ENCODE measurements around the gene RHOXF1.
"Not testable (repeated sequence)": the region's sequence is repeated elsewhere in the genome, so short reads cannot be mapped to it uniquely, and the experiment has no call there.

Gene RHOXF1

GRCh38 chrX:120115438-120115963 lies at the start of gene RHOXF1:
TSS of gene RHOXF1 (minus strand) at chrX:120115913. CDS start at chrX:120115862, 51 bp downstream.
- no peak within 1 kb of the TSS for H3K27ac ChIP-seq
- no peak for TF ChIP-seq ZFX (IDR thresholded peaks at IDR 0.05)
- TF ChIP-seq CTCF (conservative IDR thresholded peaks at IDR 0.05), result no peak

GRCh38 chrX:120159086-120159485 lies 43.4 kb upstream of the RHOXF1 start:
- H3K27ac ChIP-seq, result not testable (repeated sequence)

- H3K27ac ChIP-seq, result not testable (repeated sequence)
These were observed 42.6 kb upstream of the RHOXF1 start, which contains the start of gene RHOXF2 for GRCh38 chrX:120158313-120158712. TSS of gene RHOXF2 (plus strand) at chrX:120158613. CDS start at chrX:120158751, 138 bp downstream.

- not testable (repeated sequence) for H3K27ac ChIP-seq
These were observed 34.5 kb upstream of the RHOXF1 start for GRCh38 chrX:120150109-120150744.

- TF ChIP-seq CTCF (conservative IDR thresholded peaks at IDR 0.05) (no peak), ZFX (IDR thresholded peaks at IDR 0.05) (no peak)
- H3K27ac ChIP-seq, result no peak overlapping the region
These were observed 31.8 kb upstream of the RHOXF1 start for GRCh38 chrX:120147537-120147936.

GRCh38 chrX:120146323-120146722 lies 30.6 kb upstream of the RHOXF1 start:
- not testable (repeated sequence) for H3K27ac ChIP-seq

GRCh38 chrX:120145295-120145925 lies 29.7 kb upstream of the RHOXF1 start:
- TF ChIP-seq ZFX (IDR thresholded peaks at IDR 0.05) (no peak), CTCF (conservative IDR thresholded peaks at IDR 0.05) (no peak)
- no peak overlapping the region for H3K27ac ChIP-seq

- H3K27ac ChIP-seq, result no peak overlapping the region
- TF ChIP-seq CTCF (conservative IDR thresholded peaks at IDR 0.05) (no peak), ZFX (IDR thresholded peaks at IDR 0.05) (no peak)
These were observed 28.6 kb upstream of the RHOXF1 start for GRCh38 chrX:120144178-120144844.

GRCh38 chrX:120140293-120140981 lies 24.7 kb upstream of the RHOXF1 start:
- no peak overlapping the region for H3K27ac ChIP-seq
- TF ChIP-seq CTCF (conservative IDR thresholded peaks at IDR 0.05) (no peak), ZFX (IDR thresholded peaks at IDR 0.05) (no peak)
